GM12801 (cell line): ENCODE results near the gene ALK.

ENCODE experiments used
- CTCF ChIP-seq: IDR thresholded peaks from one replicate; pipeline ENCODE4 v1.5.1; 2011; ENCODE audit warnings: control low read depth; ENCODE audit not compliant: insufficient read length; ENCODE audit errors: extremely low read depth

Gene ALK

GRCh38 chr2:29479401-29479800 is 442.0 kb downstream of the ALK start:
- TF ChIP-seq CTCF, result no peak

- no peak for TF ChIP-seq CTCF
Measured at GRCh38 chr2:29478641-29479040, 442.7 kb downstream of the ALK start.

- no peak for TF ChIP-seq CTCF
Measured at GRCh38 chr2:29477186-29477585, 444.2 kb downstream of the ALK start.

GRCh38 chr2:29475499-29475898 is 445.9 kb downstream of the ALK start:
- no peak for TF ChIP-seq CTCF

- TF ChIP-seq CTCF, result no peak
Measured at GRCh38 chr2:29469961-29470360, 451.4 kb downstream of the ALK start.

- no peak for TF ChIP-seq CTCF
Measured at GRCh38 chr2:29469516-29469915, 451.9 kb downstream of the ALK start.

GRCh38 chr2:29463181-29463900 is 458.0 kb downstream of the ALK start:
- TF ChIP-seq CTCF, result no peak

GRCh38 chr2:29462293-29462692 is 459.1 kb downstream of the ALK start:
- no peak for TF ChIP-seq CTCF
